HG03565 (cell line): ENCODE measurements around the gene ELAC2.

Experiments
- ATAC-seq: cut with Tn5 transposase; IDR thresholded peaks from one replicate; pipeline ENCODE4 v1.9.1; 2021; ENCODE audit warnings: mild to moderate bottlenecking, moderate library complexity; ENCODE audit not compliant: unreplicated experiment

ELAC2 gene

GRCh38 chr17:12958786-12959185 lies 59.0 kb downstream of the ELAC2 start:
- ATAC-seq: no peak

GRCh38 chr17:12955521-12955920 lies 62.3 kb downstream of the ELAC2 start:
- no peak for ATAC-seq

DNA sequence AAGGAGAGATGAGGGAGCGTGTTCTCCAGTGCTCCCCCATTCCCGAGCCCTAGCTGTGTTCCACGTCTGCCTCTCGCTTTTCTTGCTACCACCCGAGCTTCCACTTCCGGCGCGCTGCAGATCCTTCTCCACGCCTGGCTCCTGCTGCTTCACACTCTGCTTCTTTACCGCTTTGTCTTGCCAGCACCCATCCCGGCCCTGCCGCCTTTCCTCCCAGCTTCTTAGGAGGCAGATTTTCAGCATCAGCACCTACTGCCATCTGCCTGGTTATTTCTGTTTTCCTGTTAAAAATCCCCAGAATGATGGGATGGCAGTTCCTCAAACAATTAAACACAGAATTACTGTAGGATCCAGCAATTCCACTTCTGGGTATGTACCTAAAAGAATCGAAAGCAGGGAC lies 64.7 kb downstream of the ELAC2 start:
- no peak for ATAC-seq

DNA sequence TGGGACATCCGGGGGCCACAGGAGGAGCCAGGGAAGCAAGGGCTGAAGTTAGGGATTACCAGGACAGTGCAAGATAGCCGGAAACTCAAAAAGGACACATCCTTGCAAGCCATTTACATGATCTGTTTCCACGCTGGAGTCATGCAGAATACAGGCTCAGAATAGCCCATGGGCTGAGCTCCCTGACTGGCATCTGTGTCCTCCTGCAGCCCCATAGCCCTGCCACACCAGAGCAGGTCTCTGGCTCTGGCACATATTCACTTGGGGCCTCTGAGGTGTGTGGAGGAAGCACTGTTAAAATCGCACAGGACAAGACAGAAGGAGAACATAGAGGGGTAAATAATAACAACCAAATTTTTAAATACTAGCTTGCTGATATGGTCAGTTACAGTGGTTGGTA lies 65.8 kb downstream of the ELAC2 start:
- no peak for ATAC-seq

GRCh38 chr17:12947047-12947446 lies 70.8 kb downstream of the ELAC2 start:
- no peak for ATAC-seq
